Pancreas (tissue), 10 donors: ENCODE measurements around the gene SLC9A8. TPM values are rescaled to one million over a fixed set of nuclear protein-coding genes. Genes with fewer than 3 reads are reported as not detected.
"Not testable (repeated sequence)": the region's sequence is repeated elsewhere in the genome, so short reads cannot be mapped to it uniquely, and the experiment has no call there.

Source experiments
- ATAC-seq, 4 donors: fragments of 200-7000 bp; cut with Tn5 transposase; one replicate each; pipeline versions ENCODE4 v1.8.0 to v1.9.1; 2020; ENCODE audit warnings: mild to moderate bottlenecking in 4 of 4, moderate library complexity in 4 of 4
- DNase-seq, 6 donors: peaks; one replicate each; pipeline ENCODE4 v3.0.0-alpha.2; 2020
- FAIRE-seq: peaks from 2 replicates; lab custom pipeline; 2012; peaks lifted over from hg19 to GRCh38; lab: Jason Lieb, UNC
- H3K27ac ChIP-seq, 4 donors: fragments of 200-600 bp; sonication (generic); 1 replicate in 3 of 4; 2 replicates in 1 of 4; pipeline versions ENCODE4 v1.5.0 to v1.8.0; 2020
- H3K27me3 ChIP-seq, 4 donors: fragments of 200-600 bp; one replicate each; pipeline ENCODE4 v1.8.0; 2021
- H3K36me3 ChIP-seq, 3 donors: fragments of 200-600 bp; sonication (generic) in 1 of 3; one replicate each; pipeline versions ENCODE4 v1.5.0 to v1.8.0; 2020 to 2021
- H3K4me1 ChIP-seq, 3 donors: fragments of 200-600 bp; one replicate each; pipeline ENCODE4 v1.8.0; 2021
- H3K4me3 ChIP-seq, 4 donors: fragments of 200-600 bp; sonication (generic) in 2 of 4; one replicate each; pipeline versions ENCODE4 v1.5.0 to v1.8.0; 2020 to 2021
- H3K9me3 ChIP-seq, 4 donors: fragments of 200-600 bp; one replicate each; pipeline ENCODE4 v1.8.0; 2021
- CTCF ChIP-seq, 4 donors: fragments of 200-600 bp; sonication (generic) in 3 of 4; IDR thresholded peaks; one replicate each; pipeline versions ENCODE4 v1.5.0 to v1.8.0; 2021; ENCODE audit warnings: antibody characterized with exemption in 4 of 4
- WGBS, 2 donors: extraction: QIAGEN DNeasy Blood & Tissue Kit; methylation state at CpG; one replicate each; pipeline ENCODE4 v1.1.7; 2013; 5-methylcytosine and 5-hydroxymethylcytosine counted together
- intact Hi-C, 3 donors: fragments of 100-400 bp; cut with DNase I; formaldehyde crosslinking; loops; one replicate each; pipeline versions ENCODE4 v1.11.1 to v1.14.2; 2022
- polyA plus RNA-seq, 2 donors: library from polyadenylated mRNA; stranded (reverse); fragments of 200-250 nt; gene quantifications; one replicate each; pipeline ENCODE4 v1.2.3, GENCODE V29; 2013
- total RNA-seq, 6 donors: library from RNA; stranded (reverse); fragmentation: NEBNext Ultra II Directional in 4 of 6; extraction: Animal tissue kit (Norgen Biotek cat#: 25700) in 4 of 6; gene quantifications; one replicate each; pipeline versions ENCODE4 v1.2.1 to v1.2.4, GENCODE V29; 2021 to 2023
- donor health status: healthy with polysubstance abuse.
- donor health status: DM: no; HTN: no; CAD: no; lungs with moderate emphysema.
- donor health status: DM: no; HTN: no; CAD: no.
- donor health status: control.
- donor health status: control.
- donor health status: Bipolar disorder and iron deficiency.
- donor health status: DM: yes; HTN: yes; CAD: no.
- donor health status: DM: no; HTN: no; CAD: no.
- donor health status: DM: no; HTN: no; CAD: no.
- donor health status: DM: yes; HTN: yes; CAD: no.

Gene SLC9A8
- total and polyA plus RNA-seq, 8 donors: 4.8 to 9.9 (median 6.8) TPM

- FAIRE-seq (no peak), DNase-seq (no peak), ATAC-seq (no peak)
- Histone ChIP-seq H3K4me1 (peaks cover 10 to 15% (median 12%) of the 10 kb centered on the region in 3 donors), H3K27ac (no peak overlapping the region), H3K27me3 (no peaks in the 10 kb centered on the region), H3K9me3 (no peaks in the 10 kb centered on the region), H3K36me3 (no peaks in the 10 kb centered on the region), H3K4me3 (no peak overlapping the region)
- WGBS, 2 donors: 88 to 95% methylated on average over 6 of the region's 6 CpGs
- intact Hi-C loops: no loop called here
- no peak for TF ChIP-seq CTCF (IDR thresholded peaks at IDR 0.05)
These were observed 81.4 kb downstream of the SLC9A8 start for GRCh38 chr20:49894073-49894470.

- H3K4me1 ChIP-seq, H3K27ac ChIP-seq, H3K9me3 ChIP-seq, intact Hi-C loops, FAIRE-seq, H3K36me3 ChIP-seq, H3K4me3 ChIP-seq, ATAC-seq, DNase-seq, H3K27me3 ChIP-seq: not testable (repeated sequence)
- 91 to 95% methylated on average over 7 of the region's 7 CpGs for WGBS, 2 donors
These were observed 83.0 kb downstream of the SLC9A8 start for GRCh38 chr20:49895474-49896093.

- no peak for DNase-seq
- no peaks in the 10 kb centered on the region for H3K36me3 ChIP-seq
- no peak overlapping the region for H3K27ac ChIP-seq
- no peaks in the 10 kb centered on the region for H3K27me3 ChIP-seq
- no peak for ATAC-seq
- intact Hi-C loops: no loop called here
- peaks cover 0 to 2% (median 0%) of the 10 kb centered on the region in 3 donors for H3K4me1 ChIP-seq
- no peak overlapping the region for H3K4me3 ChIP-seq
- no peaks in the 10 kb centered on the region for H3K9me3 ChIP-seq
- 88 to 93% methylated on average over 6 of the region's 6 CpGs for WGBS, 2 donors
- FAIRE-seq: no peak
- no peak for TF ChIP-seq CTCF (IDR thresholded peaks at IDR 0.05)
These were observed 83.6 kb downstream of the SLC9A8 start for GRCh38 chr20:49896204-49896603.

GRCh38 chr20:49899541-49900383 is 87.1 kb downstream of the SLC9A8 start:
- DNase-seq (no peak), FAIRE-seq (no peak), ATAC-seq (no peak)
- intact Hi-C loops: no loop called here
- H3K4me3 ChIP-seq: no peak overlapping the region
- H3K27me3 ChIP-seq: no peaks in the 10 kb centered on the region
- WGBS, 2 donors: 73 to 79% methylated on average over 10 of the region's 10 CpGs
- H3K9me3 ChIP-seq: no peaks in the 10 kb centered on the region
- H3K27ac ChIP-seq: no peak overlapping the region
- peaks cover 0 to 7% (median 3%) of the 10 kb centered on the region in 3 donors for H3K36me3 ChIP-seq
- no peaks in the 10 kb centered on the region for H3K4me1 ChIP-seq
- no peak for TF ChIP-seq CTCF (IDR thresholded peaks at IDR 0.05)

- no peak overlapping the region for H3K4me3 ChIP-seq
- H3K27me3 ChIP-seq: no peaks in the 10 kb centered on the region
- WGBS, 2 donors: 47 to 77% methylated on average over 5 of the region's 5 CpGs
- DNase-seq (no peak), FAIRE-seq (no peak), ATAC-seq (peak in 2 of 4 donors; percentile 22 to 61)
- no peaks in the 10 kb centered on the region for H3K9me3 ChIP-seq
- intact Hi-C loops: no loop called here
- no peak for TF ChIP-seq CTCF (IDR thresholded peaks at IDR 0.05)
- no peak overlapping the region for H3K27ac ChIP-seq
- H3K36me3 ChIP-seq: peaks cover 0 to 24% (median 21%) of the 10 kb centered on the region in 3 donors
- no peaks in the 10 kb centered on the region for H3K4me1 ChIP-seq
These were observed 89.0 kb downstream of the SLC9A8 start for GRCh38 chr20:49901588-49901987.
